OCI-LY3 (cell line): ENCODE data around the gene CSF3.

Experiments
- EZH2phosphoT487 ChIP-seq: fragments of 200-600 bp; shearing (Covaris generic); IDR thresholded peaks from 2 replicates; pipeline ENCODE4 v1.6.1; 2018; ENCODE audit warnings: antibody characterized with exemption, mixed run types, low read depth
- TF ChIP-seq, protein P1 (sequence below): fragments of 200-600, 300-600 bp; sonication (generic); IDR thresholded peaks from 2 replicates; pipeline ENCODE4 v1.5.1; 2014; ENCODE audit warnings: antibody characterized with exemption, low read length, low read depth

- TF ChIP-seq, protein P1, sequence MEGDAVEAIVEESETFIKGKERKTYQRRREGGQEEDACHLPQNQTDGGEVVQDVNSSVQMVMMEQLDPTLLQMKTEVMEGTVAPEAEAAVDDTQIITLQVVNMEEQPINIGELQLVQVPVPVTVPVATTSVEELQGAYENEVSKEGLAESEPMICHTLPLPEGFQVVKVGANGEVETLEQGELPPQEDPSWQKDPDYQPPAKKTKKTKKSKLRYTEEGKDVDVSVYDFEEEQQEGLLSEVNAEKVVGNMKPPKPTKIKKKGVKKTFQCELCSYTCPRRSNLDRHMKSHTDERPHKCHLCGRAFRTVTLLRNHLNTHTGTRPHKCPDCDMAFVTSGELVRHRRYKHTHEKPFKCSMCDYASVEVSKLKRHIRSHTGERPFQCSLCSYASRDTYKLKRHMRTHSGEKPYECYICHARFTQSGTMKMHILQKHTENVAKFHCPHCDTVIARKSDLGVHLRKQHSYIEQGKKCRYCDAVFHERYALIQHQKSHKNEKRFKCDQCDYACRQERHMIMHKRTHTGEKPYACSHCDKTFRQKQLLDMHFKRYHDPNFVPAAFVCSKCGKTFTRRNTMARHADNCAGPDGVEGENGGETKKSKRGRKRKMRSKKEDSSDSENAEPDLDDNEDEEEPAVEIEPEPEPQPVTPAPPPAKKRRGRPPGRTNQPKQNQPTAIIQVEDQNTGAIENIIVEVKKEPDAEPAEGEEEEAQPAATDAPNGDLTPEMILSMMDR, result no peak
- TF ChIP-seq EZH2phosphoT487, result no peak
These were observed 18.4 kb upstream of the CSF3 start for GRCh38 chr17:39996800-39997199.
